ENCODE measurements around the gene RIPK3. TPM values are rescaled to one million over a fixed set of nuclear protein-coding genes. Genes with fewer than 3 reads are reported as not detected.

The RIPK3 gene
- total and polyA plus RNA-seq, 2 experiments from 2014 or later = 0.32 to 1.5 TPM

- TF ChIP-seq ZNF331 (CRISPR knock-in tag; IDR thresholded peaks at IDR 0.05; ENCODE audit: low read depth) (no peak), ZNF114 (CRISPR knock-in tag; IDR thresholded peaks at IDR 0.05) (no peak), ZNF462 (CRISPR knock-in tag; IDR thresholded peaks at IDR 0.05) (no peak), POLR2AphosphoS5 (IDR thresholded peaks at IDR 0.05; ENCODE audit: low read depth) (no peak), REST (IDR thresholded peaks at IDR 0.05; ENCODE audit: unreplicated experiment) (no peak), EZH2 (IDR thresholded peaks at IDR 0.05; ENCODE audit: low read depth, unreplicated experiment) (no peak), STAT1 (IDR thresholded peaks at IDR 0.05; ENCODE audit: unreplicated experiment) (no peak), JUNB (IDR thresholded peaks at IDR 0.05; ENCODE audit: unreplicated experiment) (no peak), NANOG (IDR thresholded peaks at IDR 0.05; ENCODE audit: borderline replicate concordance) (no peak), EZH2phosphoT487 (IDR thresholded peaks at IDR 0.05; ENCODE audit: unreplicated experiment) (no peak), CREB1 (CRISPR knock-in tag; IDR thresholded peaks at IDR 0.05; ENCODE audit: low read depth) (no peak)
- no peaks in the 10 kb centered on the region for H3F3A ChIP-seq (replicated peaks; ENCODE audit: low read depth)
- no peaks in the 10 kb centered on the region for H3K79me2 ChIP-seq (replicated peaks; ENCODE audit: insufficient read depth)
- H4K20me1 ChIP-seq (replicated peaks; ENCODE audit: insufficient read depth) = no peaks in the 10 kb centered on the region; the same call in 1 of the 2 replicates
- no peak overlapping the region for H3K27ac ChIP-seq (ENCODE audit: low read depth)
- peaks cover 28% of the 10 kb centered on the region for H3K27me3 ChIP-seq (ENCODE audit: insufficient read depth)
- no peak overlapping the region for H3K4me2 ChIP-seq
- DNase-seq (ENCODE audit: low spot score) (no peak), ATAC-seq (no peak)
- no peaks in the 10 kb centered on the region for H3K36me3 ChIP-seq (ENCODE audit: insufficient read depth)
- H2AFZ ChIP-seq = no peak overlapping the region
- Mint-ChIP-seq H3K27ac (no peak overlapping the region), H3K4me3 (no peak overlapping the region), H3K9me3 (no peaks in the 10 kb centered on the region; the same call in 2 of the 3 replicates), H3K27me3 (ENCODE audit: insufficient read depth, low read depth, poor library complexity) (peaks cover 25% of the 10 kb centered on the region), H3K4me1 (peaks cover 2% of the 10 kb centered on the region; the same call in 1 of the 3 replicates), H3K36me3 (ENCODE audit: low read depth) (no peaks in the 10 kb centered on the region; the same call in 2 of the 3 replicates)
- H3K4me3 ChIP-seq = no peak overlapping the region
- H3K9me2 ChIP-seq (ENCODE audit: insufficient read depth) = no peaks in the 10 kb centered on the region
- H3K4me1 ChIP-seq (ENCODE audit: insufficient read depth) = no peaks in the 10 kb centered on the region
Observed at GRCh38 chr14:24325963-24326362, 13.8 kb downstream of the RIPK3 start.
